CD14-positive monocyte (primary cell): ENCODE measurements around the gene UQCC2. TPM values are rescaled to one million over a fixed set of nuclear protein-coding genes. Genes with fewer than 3 reads are reported as not detected.

Experiments
- DNase-seq, 3 donors: peaks; one replicate each; pipeline ENCODE4 v3.0.0-alpha.2; 2011 to 2022
- H2AFZ ChIP-seq: 2 replicates; pipeline ENCODE4 v1.6.0; 2012; ENCODE audit warnings: mild to moderate bottlenecking, low read depth, low read length, inconsistent platforms; ENCODE audit not compliant: insufficient read depth, poor library complexity, severe bottlenecking
- H3K27ac ChIP-seq, 2 donors: 1 replicate in 1 of 2; 2 replicates in 1 of 2; pipeline ENCODE4 v1.5.1; 2012 to 2013; ENCODE audit warnings: low read length in 2 of 2, control low read depth in 1 of 2, inconsistent platforms in 1 of 2, low read depth in 1 of 2, mild to moderate bottlenecking in 1 of 2
- H3K27me3 ChIP-seq, 2 donors: one replicate each; pipeline versions ENCODE4 v1.6.0 to v1.6.1; 2011 to 2013; ENCODE audit warnings: low read length in 2 of 2; ENCODE audit not compliant: control insufficient read depth in 2 of 2, insufficient read depth in 2 of 2
- H3K36me3 ChIP-seq, 2 donors: replicated peaks in 1 of 2; 1 replicate in 1 of 2; 2 replicates in 1 of 2; pipeline versions ENCODE4 v1.5.1 to v1.6.1; 2012 to 2013; ENCODE audit warnings: low read length in 2 of 2, control low read depth in 1 of 2, inconsistent platforms in 1 of 2, mild to moderate bottlenecking in 1 of 2; ENCODE audit not compliant: insufficient read depth in 2 of 2, control insufficient read depth in 1 of 2
- H3K4me1 ChIP-seq, 2 donors: 1 replicate in 1 of 2; 2 replicates in 1 of 2; pipeline versions ENCODE4 v1.5.1 to v1.6.1; 2012 to 2013; ENCODE audit warnings: low read length in 2 of 2, control low read depth in 1 of 2, inconsistent platforms in 1 of 2, mild to moderate bottlenecking in 1 of 2, moderate library complexity in 1 of 2; ENCODE audit not compliant: insufficient read depth in 2 of 2, control insufficient read depth in 1 of 2
- H3K4me2 ChIP-seq: replicated peaks from 2 replicates; pipeline ENCODE3; 2012; ENCODE audit warnings: low read length, moderate library complexity, mild to moderate bottlenecking; ENCODE audit not compliant: poor library complexity, severe bottlenecking; ENCODE audit errors: extremely low read depth
- H3K4me3 ChIP-seq, 3 experiments: fragments of 200-600 bp in 1 of 3; sonication (generic) in 1 of 3; replicated peaks in 1 of 3; 1 replicate in 2 of 3; 2 replicates in 1 of 3; pipeline ENCODE4 v1.5.1; 2011 to 2013; ENCODE audit warnings: low read length in 3 of 3, mild to moderate bottlenecking in 3 of 3, control low read depth in 2 of 3, low read depth in 2 of 3, inconsistent platforms in 1 of 3, moderate library complexity in 1 of 3
- H3K79me2 ChIP-seq: 2 replicates; pipeline ENCODE4 v1.6.0; 2012; ENCODE audit warnings: mild to moderate bottlenecking, control low read depth, inconsistent platforms, low read length, moderate library complexity; ENCODE audit not compliant: insufficient read depth
- H3K9ac ChIP-seq: 2 replicates; pipeline ENCODE4 v1.6.0; 2017; ENCODE audit warnings: low read length, mild to moderate bottlenecking; ENCODE audit not compliant: insufficient read depth, poor library complexity, severe bottlenecking
- H3K9me3 ChIP-seq, 2 donors: replicated peaks in 1 of 2; 1 replicate in 1 of 2; 2 replicates in 1 of 2; pipeline versions ENCODE4 v1.5.1 to v1.6.1; 2012 to 2013; ENCODE audit warnings: low read length in 2 of 2, control low read depth in 1 of 2; ENCODE audit not compliant: control insufficient read depth in 1 of 2, insufficient read depth in 1 of 2
- H4K20me1 ChIP-seq: 2 replicates; pipeline ENCODE4 v1.6.0; 2012; ENCODE audit warnings: mild to moderate bottlenecking, low read length, control low read depth, moderate library complexity; ENCODE audit not compliant: insufficient read depth
- H3K27ac Mint-ChIP-seq, 7 donors: one replicate each; pipeline ENCODE4 v1.8.0; 2020; ENCODE audit warnings: mild to moderate bottlenecking in 7 of 7, mixed read lengths in 7 of 7, moderate library complexity in 6 of 7, inconsistent platforms in 2 of 7
- H3K27me3 Mint-ChIP-seq, 3 donors: one replicate each; pipeline ENCODE4 v1.8.0; 2021 to 2022; ENCODE audit warnings: low read depth in 3 of 3, mild to moderate bottlenecking in 3 of 3, mixed read lengths in 3 of 3, moderate library complexity in 3 of 3, inconsistent platforms in 1 of 3
- H3K36me3 Mint-ChIP-seq, 2 donors: one replicate each; pipeline ENCODE4 v1.8.0; 2020; ENCODE audit warnings: mixed read lengths in 2 of 2, inconsistent platforms in 1 of 2, mild to moderate bottlenecking in 1 of 2
- H3K4me1 Mint-ChIP-seq: one replicate; pipeline ENCODE4 v1.8.0; 2020; ENCODE audit warnings: mild to moderate bottlenecking, mixed read lengths
- H3K4me3 Mint-ChIP-seq, 2 donors: one replicate each; pipeline ENCODE4 v1.8.0; 2020; ENCODE audit warnings: mild to moderate bottlenecking in 2 of 2, mixed read lengths in 2 of 2, moderate library complexity in 1 of 2
- H3K9me3 Mint-ChIP-seq, 7 donors: one replicate each; pipeline ENCODE4 v1.8.0; 2020 to 2022; ENCODE audit warnings: mixed read lengths in 7 of 7, mild to moderate bottlenecking in 6 of 7, moderate library complexity in 6 of 7, inconsistent platforms in 2 of 7
- CTCF ChIP-seq: fragments of 200-600 bp; IDR thresholded peaks from one replicate; pipeline ENCODE4 v1.8.0; 2022; ENCODE audit warnings: antibody characterized with exemption, mild to moderate bottlenecking
- WGBS: methylation state at CpG from one replicate; pipeline ENCODE4 v1.1.5; 2013; ENCODE audit warnings: missing lambda C conversion rate; ENCODE audit not compliant: insufficient coverage; 5-methylcytosine and 5-hydroxymethylcytosine counted together
- intact Hi-C, 2 donors: fragments of 100-400 bp; cut with micrococcal nuclease; formaldehyde crosslinking; loops; one replicate each; pipeline versions ENCODE4 v1.15.0 to v1.15.1; 2023
- polyA plus RNA-seq, 3 donors: library from polyadenylated mRNA; depleted of rRNA in 1 of 3; unstranded in 2 of 3; stranded (reverse) in 1 of 3; fragments of 300-500 nt in 2 of 3; fragments of >200 nt in 1 of 3; fragmentation: Illumina TruSeq in 2 of 3; gene quantifications; 1 replicate in 2 of 3; 2 replicates in 1 of 3; pipeline ENCODE4 v1.2.3, GENCODE V29; 2012 to 2021

UQCC2 gene
- polyA plus RNA-seq, 3 donors = 10.3 to 39.3 (median 37.2) TPM

GRCh38 chr6:33713786-33714185, 2.3 kb upstream of the UQCC2 start:
- Mint-ChIP-seq H3K4me3 (no peak overlapping the region), H3K9me3 (peaks cover 0 to 1% (median 0%) of the 10 kb centered on the region in 7 donors), H3K4me1 (peaks cover 14% of the 10 kb centered on the region), H3K36me3 (peaks cover 4% of the 10 kb centered on the region in 2 donors), H3K27me3 (peaks cover 0 to 4% (median 2%) of the 10 kb centered on the region in 3 donors), H3K27ac (no peak overlapping the region)
- H3K9ac ChIP-seq = no peak overlapping the region
- no peak overlapping the region for H2AFZ ChIP-seq
- TF ChIP-seq CTCF = no peak
- H3K27ac ChIP-seq = no peak overlapping the region
- peaks cover 0 to 10% of the 10 kb centered on the region in 2 donors for H3K36me3 ChIP-seq
- H3K4me1 ChIP-seq = peaks cover 13 to 16% of the 10 kb centered on the region in 2 donors
- no peaks in the 10 kb centered on the region for H4K20me1 ChIP-seq
- H3K27me3 ChIP-seq = no peaks in the 10 kb centered on the region
- WGBS = 95% methylated on average over 2 of the region's 2 CpGs
- intact Hi-C loops = no loop called here
- H3K4me3 ChIP-seq = no peak overlapping the region
- no peak overlapping the region for H3K4me2 ChIP-seq
- no peaks in the 10 kb centered on the region for H3K9me3 ChIP-seq
- peaks cover 5% of the 10 kb centered on the region for H3K79me2 ChIP-seq
- no peak for DNase-seq

- Mint-ChIP-seq H3K4me1 (peaks cover 14% of the 10 kb centered on the region), H3K27ac (no peak overlapping the region), H3K9me3 (no peaks in the 10 kb centered on the region), H3K36me3 (peaks cover 5 to 9% of the 10 kb centered on the region in 2 donors), H3K27me3 (peaks cover 0 to 4% (median 2%) of the 10 kb centered on the region in 3 donors), H3K4me3 (no peak overlapping the region)
- no peak overlapping the region for H2AFZ ChIP-seq
- no peak overlapping the region for H3K27ac ChIP-seq
- no peaks in the 10 kb centered on the region for H3K27me3 ChIP-seq
- no peak for TF ChIP-seq CTCF
- H3K36me3 ChIP-seq = peaks cover 0 to 16% of the 10 kb centered on the region in 2 donors
- peaks cover 13 to 16% of the 10 kb centered on the region in 2 donors for H3K4me1 ChIP-seq
- intact Hi-C loops = no loop called here
- H3K4me2 ChIP-seq = no peak overlapping the region
- no peak overlapping the region for H3K9ac ChIP-seq
- WGBS = no CpG with 5 or more reads among the region's 3 CpGs
- no peak for DNase-seq
- no peaks in the 10 kb centered on the region for H4K20me1 ChIP-seq
- peaks cover 5% of the 10 kb centered on the region for H3K79me2 ChIP-seq
- H3K4me3 ChIP-seq = no peak overlapping the region
- H3K9me3 ChIP-seq = no peaks in the 10 kb centered on the region
These were observed 1.4 kb upstream of the UQCC2 start for GRCh38 chr6:33712914-33713313.
